Measurements from ENCODE around the gene PAXIP1.
"Not testable (repeated sequence)": the region's sequence is repeated elsewhere in the genome, so short reads cannot be mapped to it uniquely, and the experiment has no call there.

The PAXIP1 gene

DNA sequence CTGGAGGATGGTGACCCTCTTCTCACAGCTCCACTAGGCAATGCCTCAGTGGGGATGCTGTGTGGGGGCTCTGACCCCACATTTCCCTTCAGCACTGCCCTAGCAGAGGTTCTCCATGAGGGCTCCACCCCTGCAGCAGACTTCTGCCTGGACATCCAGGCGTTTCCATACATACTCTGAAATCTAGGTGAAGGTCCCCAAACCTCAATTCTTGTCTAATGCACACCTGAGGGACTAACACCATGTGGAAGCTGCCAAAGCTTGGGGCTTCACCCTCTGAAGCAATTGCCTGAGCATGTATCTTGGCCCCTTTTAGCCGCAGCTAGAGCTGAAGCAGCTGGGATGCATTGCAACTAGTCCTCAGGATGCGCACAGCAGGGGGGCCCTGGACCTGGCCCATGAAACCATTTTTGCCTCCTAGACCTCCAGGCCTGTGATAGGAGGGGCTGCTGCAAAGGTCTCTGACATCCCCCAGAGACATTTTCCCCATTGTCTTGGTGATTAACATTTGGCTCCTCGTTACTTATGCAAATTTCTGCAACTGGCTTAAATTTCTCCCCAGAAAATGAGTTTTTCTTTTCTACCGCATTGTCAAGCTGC lies 68.5 kb downstream of the PAXIP1 start:
- DNase-seq = not testable (repeated sequence)

DNA sequence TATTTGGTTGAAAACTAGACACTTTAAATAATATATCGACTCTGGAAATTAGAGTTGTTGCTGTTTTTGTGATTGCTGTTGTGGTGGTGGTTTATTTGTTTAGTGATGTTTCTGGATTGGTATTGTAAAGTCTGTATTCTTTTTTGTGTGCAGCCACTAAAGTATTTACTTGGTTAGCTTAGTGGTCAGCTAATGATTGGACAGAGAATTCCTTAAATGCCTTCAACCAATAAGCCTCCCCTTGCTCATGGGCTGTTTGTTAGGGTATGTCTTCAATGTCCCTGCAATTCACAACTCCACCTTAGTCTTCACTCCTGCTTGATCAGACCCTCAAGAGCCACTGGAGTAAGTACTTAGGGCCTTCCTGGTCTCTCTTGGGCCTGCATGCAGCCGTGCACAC lies 71.0 kb downstream of the PAXIP1 start:
- no peak for DNase-seq

- DNase-seq = no peak
Observed at GRCh38 chr7:154929006-154929726, 73.8 kb downstream of the PAXIP1 start.

- DNase-seq = peak; percentile 45
Observed at GRCh38 chr7:154928136-154929005, 74.6 kb downstream of the PAXIP1 start.

DNA sequence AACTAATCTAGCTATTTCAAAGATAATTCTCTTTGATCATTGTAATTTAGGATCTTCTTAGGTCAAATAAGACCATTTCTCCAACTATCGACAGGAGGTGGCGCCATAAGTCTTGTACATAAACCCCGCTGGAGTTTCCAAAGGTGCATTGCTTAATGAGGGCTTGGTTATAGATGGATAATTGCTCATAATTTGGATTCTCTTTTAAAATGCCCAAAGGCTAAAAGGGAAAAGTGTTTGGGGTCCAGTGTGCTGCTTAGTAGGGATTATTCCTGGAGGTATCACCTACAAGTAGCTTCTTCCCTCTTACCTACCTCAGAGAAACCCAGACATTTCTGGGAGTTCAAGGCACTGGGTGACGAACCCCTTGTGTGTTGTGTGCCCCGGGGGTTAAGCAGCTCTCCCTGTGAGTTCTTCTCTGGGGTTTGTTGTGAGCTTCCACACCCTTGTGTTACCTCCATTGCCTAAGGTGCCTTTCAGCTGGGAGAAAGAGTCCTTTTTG lies 75.2 kb downstream of the PAXIP1 start:
- peak; percentile 84 for DNase-seq

DNA sequence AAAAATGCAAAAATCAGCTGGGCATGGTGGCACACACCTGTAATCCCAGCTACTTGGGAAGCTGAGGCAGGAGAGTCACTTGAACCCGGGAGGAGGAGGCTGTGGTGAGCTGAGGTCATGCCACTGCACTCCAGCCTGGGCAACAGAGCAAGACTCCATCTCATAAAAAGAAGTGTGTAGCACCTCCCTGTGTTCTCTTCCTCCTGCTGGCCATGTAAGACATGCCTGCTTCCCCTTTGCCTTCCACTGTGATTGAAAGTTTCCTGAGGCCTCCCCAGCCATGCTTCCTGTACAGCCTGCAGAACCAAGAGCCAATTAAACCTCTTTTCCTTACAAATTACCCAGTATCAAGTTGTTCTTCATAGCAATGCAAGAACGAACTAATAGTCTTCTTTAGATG lies 80.5 kb downstream of the PAXIP1 start:
- DNase-seq = not testable (repeated sequence)

DNA sequence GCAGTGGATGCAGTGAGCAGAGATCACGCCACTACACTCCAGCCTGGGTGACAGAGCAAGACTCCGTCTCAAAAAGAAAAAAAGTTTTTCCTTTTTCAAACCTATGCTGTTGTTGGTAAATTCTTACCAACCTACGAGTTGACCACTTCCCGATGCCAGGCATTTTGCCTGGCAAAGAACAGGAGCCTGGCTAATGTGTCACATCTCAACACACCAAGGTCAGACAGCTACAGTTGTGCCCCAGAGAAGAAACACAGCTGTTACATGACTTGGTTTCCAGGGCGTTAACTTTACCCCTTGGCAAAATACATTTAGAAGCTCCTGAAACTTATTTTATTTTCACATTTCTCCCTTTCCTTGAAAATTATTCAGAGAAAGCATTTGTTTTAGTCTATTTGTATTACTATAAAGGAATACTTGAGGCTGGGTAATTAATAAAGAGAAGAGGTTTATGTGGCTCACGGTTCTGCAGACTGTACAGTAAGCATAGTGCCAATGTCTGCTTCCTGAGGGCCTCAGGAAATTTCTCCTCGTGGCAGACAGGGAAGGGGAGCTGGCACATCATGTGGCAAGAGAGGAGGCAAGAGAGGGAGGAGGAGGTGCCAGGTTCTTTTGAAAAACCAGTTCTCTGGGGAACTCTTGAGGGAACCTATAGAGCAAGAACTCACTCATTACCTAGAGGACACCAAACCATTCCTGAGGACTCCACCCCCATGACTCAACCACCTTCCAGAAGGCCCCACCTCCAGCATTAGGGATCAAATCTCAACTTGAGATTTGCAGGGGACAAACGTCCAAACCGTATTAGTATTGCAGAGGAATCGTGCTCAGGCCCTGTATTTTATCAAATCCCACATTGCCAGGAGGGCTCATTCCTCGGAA lies 83.3 kb downstream of the PAXIP1 start:
- no peak for DNase-seq

DNA sequence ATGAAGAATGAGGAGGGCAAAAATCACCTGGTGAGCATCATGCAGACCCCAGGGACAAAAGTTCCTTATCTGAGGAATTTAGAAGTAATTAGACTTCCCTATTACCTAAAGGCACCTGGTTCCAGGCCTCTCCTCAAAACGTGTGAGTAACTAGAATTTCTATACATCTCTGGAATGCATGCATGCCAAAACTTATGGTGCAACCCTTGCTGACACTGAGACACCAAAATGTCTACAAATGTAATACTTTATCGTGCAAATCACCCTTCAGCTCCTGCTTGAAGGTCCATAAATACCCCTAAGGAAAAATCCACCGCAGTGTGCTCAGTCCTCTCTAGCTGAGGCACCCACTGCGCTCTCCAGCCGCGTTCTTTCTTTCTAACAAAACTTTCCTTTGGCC lies 84.2 kb downstream of the PAXIP1 start:
- no peak for DNase-seq

DNA sequence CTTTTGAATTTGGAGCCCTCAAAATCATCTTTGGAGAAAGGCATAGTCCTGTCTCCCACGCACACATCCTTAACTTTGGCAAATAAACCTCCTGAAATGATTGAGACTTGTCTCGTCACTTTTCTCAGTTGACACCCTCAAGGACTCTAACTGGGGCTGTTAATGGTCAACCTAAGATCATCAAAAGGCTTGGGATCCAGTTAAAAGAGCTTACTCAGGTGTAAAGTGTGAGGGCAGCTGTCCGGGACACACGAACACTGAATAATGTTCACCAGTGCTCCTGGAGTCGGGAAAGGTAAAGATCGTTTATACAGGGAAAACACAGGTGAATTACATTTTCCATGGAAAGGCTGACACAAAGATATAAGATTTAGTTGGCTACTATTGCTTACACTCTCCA lies 84.7 kb downstream of the PAXIP1 start:
- DNase-seq = no peak

DNA sequence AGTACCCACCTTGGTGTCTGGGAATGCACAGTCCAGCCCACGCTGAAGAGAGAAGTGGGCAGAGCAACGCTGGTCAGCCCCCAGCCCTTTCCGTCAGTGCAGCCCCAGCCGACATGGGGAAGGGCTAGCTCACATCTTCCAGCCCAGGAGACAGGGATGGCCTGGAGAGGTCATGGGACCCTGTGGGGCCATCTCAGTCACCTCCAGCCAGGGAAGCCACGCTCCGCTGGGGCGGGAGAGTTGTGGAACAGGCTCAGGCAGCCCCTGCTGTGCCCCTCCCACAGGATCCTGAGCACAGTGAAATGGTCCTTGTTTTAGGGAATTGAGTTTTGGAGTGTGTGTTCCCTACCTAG lies 85.1 kb downstream of the PAXIP1 start:
- no peak for DNase-seq

DNA sequence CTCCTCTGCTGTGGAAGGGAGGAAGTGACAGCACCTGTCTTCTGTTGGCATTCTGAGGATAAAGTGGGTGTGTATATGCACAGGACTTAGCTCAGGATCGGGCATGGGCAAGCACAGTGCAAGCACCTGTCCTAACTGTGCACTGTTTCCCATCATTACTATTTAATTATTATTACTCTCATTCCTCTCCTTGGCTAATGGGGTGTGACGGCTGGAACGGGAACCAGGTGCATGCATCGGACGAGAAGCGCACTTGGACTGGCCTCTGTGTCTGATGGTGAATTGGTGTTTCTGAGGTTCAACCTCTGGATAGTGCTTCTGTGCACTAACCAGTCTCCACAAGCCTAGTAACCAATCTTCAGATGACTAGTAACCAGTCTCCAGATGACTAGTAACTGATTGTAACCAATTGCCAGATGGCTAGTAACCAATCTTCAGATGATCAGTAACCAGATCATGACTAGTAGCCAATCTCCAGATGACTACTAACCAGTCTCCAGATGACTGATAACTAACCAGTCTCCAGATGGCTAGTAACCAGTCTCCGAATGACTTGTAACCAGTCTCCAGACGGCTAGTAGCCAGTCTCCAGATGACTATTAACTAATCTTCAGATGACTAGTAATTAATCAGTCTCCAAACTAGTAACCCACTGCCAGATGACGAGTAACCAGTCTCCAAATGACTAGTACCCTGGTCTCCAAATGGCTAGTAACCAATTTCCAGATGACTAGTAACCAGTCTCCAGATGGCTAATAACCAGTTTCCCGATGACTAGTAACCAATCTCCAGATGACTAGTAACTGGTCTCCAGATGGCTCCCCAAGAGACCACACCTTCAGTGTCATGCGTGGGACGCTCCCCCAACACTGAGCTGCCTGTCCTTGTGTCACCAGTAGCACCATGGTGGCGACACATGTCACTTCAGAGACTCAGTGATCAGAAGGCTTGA lies 85.8 kb downstream of the PAXIP1 start:
- DNase-seq = no peak

- no peak for DNase-seq
Observed at GRCh38 chr7:154916381-154916780, 86.5 kb downstream of the PAXIP1 start.

DNA sequence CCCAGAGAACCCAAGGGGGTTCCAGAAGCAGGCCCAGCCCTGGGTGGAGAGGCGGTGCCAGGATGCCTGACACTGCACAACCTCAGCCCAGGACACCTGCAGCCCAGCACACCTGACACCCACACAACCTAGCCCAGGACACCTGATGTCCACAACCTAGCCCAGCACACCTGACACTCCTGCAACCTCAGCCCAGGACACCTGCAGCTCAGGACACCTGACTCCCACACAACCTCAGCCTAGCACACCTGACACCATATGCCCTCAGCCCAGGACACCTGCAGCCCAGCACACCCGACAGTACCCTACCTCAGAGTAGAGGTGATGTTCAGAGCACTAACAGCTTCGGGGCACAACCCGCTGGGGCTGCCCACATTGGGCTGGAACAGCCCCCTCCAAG lies 87.3 kb downstream of the PAXIP1 start:
- DNase-seq = no peak

- no peak for DNase-seq
Observed at GRCh38 chr7:154914996-154915380, 87.9 kb downstream of the PAXIP1 start.

GRCh38 chr7:154914308-154914995 lies 88.5 kb downstream of the PAXIP1 start:
- no peak for DNase-seq

- peak; percentile 92 for DNase-seq
Observed at GRCh38 chr7:154913638-154914307, 89.2 kb downstream of the PAXIP1 start.

DNA sequence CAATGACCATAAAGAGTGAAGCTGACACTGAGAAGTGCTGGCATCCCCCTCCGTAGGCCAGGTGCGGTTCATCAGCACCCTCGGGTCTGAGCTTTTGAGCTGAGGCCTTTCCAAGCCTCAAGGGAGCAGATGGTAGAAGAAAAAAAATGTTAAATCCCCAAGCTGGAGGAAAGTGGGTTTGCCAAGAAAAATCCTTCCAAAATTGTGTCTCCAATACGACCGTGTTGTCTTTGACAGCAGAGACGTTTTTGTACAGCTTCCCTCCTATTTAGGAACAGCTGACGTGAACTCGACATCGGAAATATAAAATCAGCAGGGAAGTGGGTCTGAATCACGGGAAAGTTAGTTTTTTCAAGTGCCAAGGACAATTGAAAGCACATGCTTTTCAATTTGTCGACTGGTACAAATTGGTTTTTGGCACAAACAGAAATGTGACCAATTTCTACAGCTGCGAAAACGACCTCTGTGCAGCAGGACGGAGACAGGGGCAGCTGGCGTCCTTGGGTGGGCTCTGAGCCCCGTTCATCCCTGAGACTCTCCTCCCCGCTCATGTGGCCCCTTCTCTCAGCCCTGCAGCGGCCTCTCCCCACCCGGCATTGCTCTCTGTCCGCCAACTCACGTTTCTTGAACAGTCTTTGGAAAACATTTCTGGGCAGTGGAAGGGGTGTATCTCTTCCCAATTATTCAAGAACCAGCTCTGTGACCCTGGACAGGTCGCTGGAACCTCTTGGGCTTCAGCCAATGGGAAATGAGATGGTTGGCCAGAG lies 89.9 kb downstream of the PAXIP1 start:
- no peak for DNase-seq

- no peak for DNase-seq
Observed at GRCh38 chr7:154911862-154912455, 91.0 kb downstream of the PAXIP1 start.

DNA sequence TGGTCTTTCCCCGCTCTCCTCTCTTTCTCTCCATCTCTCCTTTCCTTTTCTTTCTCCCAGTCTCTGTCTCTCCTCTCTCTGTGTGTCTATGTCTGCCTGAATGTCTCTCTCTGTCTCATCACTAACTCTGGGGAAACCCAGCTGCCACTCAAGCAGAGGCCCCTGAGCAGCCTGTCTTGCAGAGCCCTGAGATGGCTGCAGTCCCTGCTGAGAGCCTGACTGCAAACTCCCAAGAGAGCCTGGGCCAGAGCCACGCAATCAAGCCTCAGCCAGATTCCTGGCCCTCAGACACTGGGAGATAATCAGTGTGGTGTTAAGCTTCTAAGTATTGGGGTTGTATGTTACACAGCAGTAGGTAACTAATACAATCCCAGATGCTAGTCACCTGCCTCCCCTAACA lies 91.5 kb downstream of the PAXIP1 start:
- no peak for DNase-seq

Data from CD4-positive, alpha-beta T cell treated with Interleukin-6 for 4 hours (primary cell).